ENCODE results near the gene GNAL. TPM values are rescaled to one million over a fixed set of nuclear protein-coding genes. Genes with fewer than 3 reads are reported as not detected.
"Not testable (repeated sequence)": the region's sequence is repeated elsewhere in the genome, so short reads cannot be mapped to it uniquely, and the experiment has no call there.

GNAL gene
- total RNA-seq, 2 donors from 2014 or later: 16.9 to 27.9 TPM

GRCh38 chr18:11667578-11667977 is 21.5 kb upstream of the GNAL start:
- intact Hi-C loops (cut with DNase I): no loop called here
- DNase-seq (ENCODE audit: low spot score): no peak

DNA sequence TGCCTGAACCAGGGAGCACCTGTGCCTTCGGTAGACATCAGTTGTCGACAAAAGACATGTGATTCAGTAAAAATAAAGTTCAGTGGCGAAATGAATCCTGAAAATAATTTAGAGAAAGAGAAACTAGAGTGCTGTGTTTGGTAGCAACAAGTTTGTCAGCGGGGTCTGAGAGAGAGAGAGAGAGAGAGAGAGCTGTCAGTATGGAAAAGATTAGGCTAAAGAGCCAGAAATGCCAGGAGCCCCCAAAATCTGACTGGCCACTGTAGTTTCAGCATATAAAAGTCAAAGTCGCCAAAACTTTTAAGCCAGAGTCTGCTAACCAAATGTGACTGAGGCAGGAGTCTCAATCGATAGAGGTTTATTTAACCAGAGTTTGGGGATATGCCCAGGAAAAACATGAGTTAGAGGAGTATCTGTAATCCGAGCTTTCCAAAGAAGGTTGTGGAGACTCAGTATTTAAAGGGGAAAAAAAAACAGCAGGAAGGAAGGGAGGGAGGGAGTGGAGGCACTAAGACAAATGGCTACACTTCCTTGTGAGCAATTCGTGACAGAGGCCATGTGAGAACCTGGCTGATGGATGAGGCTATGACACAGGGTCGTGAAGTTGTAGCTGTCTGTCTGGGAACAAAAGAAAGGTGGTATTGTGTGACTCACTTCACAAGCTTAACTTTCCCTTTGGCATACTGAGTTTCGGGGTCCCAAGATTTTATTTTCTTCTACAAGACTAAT is 20.5 kb upstream of the GNAL start:
- intact Hi-C loops (cut with DNase I): no loop called here
- no peak for DNase-seq (ENCODE audit: low spot score)

- DNase-seq (ENCODE audit: low spot score): no peak
- intact Hi-C loops (cut with DNase I): no loop called here
These were observed 19.7 kb upstream of the GNAL start for GRCh38 chr18:11669271-11669947.

DNA sequence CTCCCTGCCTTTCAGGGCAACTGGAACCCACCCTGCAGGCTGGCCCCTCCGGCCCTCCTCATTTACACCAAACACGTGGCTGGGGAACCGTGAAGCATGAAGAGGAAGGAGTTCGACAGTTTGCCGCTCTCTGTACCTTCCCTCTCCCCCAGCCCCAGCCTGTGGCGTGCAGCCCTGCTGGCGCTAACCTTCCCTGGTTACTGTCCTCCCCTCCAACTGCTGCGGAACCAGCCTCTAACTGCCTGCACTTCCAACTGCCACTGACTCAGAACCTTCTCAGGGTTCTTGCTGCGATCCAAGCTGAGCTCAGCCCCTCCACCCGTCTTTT is 19.2 kb upstream of the GNAL start:
- intact Hi-C loops (cut with DNase I): no loop called here
- DNase-seq (ENCODE audit: low spot score): no peak

GRCh38 chr18:11671156-11671555 is 17.9 kb upstream of the GNAL start:
- intact Hi-C loops (cut with DNase I): no loop called here
- no peak for DNase-seq (ENCODE audit: low spot score)

GRCh38 chr18:11672198-11672597 is 16.9 kb upstream of the GNAL start:
- intact Hi-C loops (cut with DNase I): no loop called here
- no peak for DNase-seq (ENCODE audit: low spot score)

DNA sequence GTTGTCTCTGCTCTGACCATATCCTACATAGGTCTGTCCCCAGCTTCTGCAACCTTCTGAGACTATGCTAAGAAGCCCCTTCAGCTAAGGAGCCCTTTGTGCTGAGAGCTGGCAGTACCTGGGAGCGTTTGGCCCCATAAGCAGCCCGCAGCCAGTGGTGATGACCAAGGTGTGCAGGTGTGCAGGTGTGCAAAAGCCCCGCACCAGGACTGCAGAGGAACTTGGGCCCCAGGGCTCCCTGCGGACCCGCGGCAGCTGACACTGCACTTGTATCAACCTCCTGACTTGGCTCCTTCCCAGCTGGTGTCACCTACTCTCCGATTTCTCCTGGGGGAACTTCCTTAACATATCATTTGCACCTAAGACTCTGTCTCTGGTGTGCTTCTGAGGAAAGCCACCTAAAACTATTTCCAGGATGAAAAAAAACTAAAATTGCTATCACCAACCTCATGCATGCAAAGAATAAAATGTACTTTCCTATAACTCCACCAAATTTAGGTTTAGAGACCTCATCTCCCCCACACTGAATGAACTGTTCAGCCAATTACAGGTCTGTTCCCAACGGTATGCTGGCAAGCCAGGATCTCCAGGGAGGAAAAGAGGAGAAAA is 16.1 kb upstream of the GNAL start:
- no peak for DNase-seq (ENCODE audit: low spot score)

GRCh38 chr18:11673560-11673959 is 15.5 kb upstream of the GNAL start:
- DNase-seq (ENCODE audit: low spot score): no peak
- intact Hi-C loops (cut with DNase I): no loop called here

More for the DNA sequence above, 16.1 kb upstream of the GNAL start:
- intact Hi-C loops (cut with DNase I): no loop called here

DNA sequence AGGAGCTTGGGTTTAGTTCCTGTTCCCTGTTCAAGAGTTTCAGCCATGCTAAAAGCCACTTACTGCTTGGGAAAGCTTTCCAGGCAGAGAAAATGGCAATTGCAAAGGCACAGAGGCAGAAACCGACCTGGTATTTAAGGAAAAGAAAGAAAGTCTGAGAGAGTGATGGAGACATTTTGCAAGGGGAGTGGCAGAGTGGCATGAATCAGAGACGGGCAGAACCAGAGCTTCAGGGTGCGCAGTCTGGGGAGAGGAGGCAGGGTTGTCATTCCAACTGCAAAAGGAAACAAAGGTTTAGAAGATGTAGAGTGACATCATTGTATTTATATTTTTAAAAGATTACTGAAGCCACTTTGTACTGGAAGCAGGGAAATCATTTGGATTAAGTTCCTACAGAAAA is 14.9 kb upstream of the GNAL start:
- no peak for DNase-seq (ENCODE audit: low spot score)
- intact Hi-C loops (cut with DNase I): no loop called here

- intact Hi-C loops (cut with DNase I): no loop called here
- DNase-seq (ENCODE audit: low spot score): no peak
These were observed 12.7 kb upstream of the GNAL start for GRCh38 chr18:11676386-11676785.

GRCh38 chr18:11676867-11677266 is 12.2 kb upstream of the GNAL start:
- intact Hi-C loops (cut with DNase I): no loop called here
- no peak for DNase-seq (ENCODE audit: low spot score)

DNA sequence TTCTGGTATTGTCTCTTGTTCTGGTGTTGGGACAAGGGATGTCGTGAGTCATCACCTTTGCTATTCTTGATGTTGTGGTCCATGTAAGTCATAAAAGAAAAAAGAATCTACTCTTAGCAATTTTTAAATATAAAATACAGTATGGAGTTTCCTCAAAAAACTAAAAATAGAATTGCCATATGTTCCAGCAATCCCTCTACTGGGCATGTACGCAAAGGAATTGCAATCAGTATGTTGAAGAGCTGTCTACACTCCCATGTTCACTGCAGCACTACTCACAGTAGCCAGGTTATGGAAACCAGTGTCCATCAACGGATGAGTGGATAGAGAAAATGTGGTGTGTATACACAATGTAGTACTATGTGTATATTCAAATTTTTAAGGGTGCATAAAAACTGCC is 10.9 kb upstream of the GNAL start:
- intact Hi-C loops (cut with DNase I): no loop called here
- no peak for DNase-seq (ENCODE audit: low spot score)

GRCh38 chr18:11689669-11690565 is 853 bp downstream of the GNAL start:
- intact Hi-C loops (cut with DNase I): no loop called here
- DNase-seq (ENCODE audit: low spot score): no peak

GRCh38 chr18:11690660-11691059 is 1.6 kb downstream of the GNAL start:
- DNase-seq (ENCODE audit: low spot score); intact Hi-C loops (cut with DNase I): not testable (repeated sequence)

DNA sequence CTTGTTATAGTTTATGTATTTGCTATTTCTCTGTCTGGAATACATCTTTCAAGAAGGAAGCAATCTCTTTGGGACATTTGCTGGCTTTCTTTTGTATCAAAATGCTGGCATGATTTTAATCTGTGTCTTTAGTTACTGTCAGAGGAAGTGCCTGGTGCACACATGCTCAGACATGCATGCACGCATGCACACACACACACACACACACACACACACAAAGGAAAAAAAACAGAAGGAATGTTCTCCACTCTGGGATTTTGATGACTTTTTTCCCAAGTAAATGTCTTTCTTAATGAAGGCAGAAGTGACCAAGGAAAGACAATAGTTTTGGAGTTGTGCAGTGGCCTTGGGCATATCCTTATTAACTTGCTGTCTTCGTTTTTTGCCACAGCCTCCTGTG is 6.7 kb downstream of the GNAL start:
- intact Hi-C loops (cut with DNase I): no loop called here
- no peak for DNase-seq (ENCODE audit: low spot score)

DNA sequence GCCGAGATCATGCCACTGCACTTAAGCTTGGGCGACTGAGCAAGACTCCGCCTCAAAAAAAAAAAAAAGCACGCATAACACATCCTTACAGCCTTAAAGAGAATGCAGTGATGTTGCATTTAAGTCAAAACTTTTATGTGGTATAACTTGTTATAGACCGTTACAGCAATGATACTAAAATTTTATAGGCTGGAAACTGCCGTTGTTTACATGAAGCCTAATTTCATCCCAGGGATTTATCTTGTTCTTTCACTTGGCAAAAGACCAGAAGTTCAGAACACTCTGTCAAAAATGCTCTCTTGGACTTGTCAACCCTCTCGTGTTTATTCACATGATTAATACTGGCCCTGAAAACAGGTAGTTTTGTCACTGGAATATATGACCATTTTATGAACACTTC is 7.4 kb downstream of the GNAL start:
- intact Hi-C loops (cut with DNase I): no loop called here
- no peak for DNase-seq (ENCODE audit: low spot score)

GRCh38 chr18:11700876-11701275 is 11.8 kb downstream of the GNAL start:
- DNase-seq (ENCODE audit: low spot score): no peak
- intact Hi-C loops (cut with DNase I): no loop called here

DNA sequence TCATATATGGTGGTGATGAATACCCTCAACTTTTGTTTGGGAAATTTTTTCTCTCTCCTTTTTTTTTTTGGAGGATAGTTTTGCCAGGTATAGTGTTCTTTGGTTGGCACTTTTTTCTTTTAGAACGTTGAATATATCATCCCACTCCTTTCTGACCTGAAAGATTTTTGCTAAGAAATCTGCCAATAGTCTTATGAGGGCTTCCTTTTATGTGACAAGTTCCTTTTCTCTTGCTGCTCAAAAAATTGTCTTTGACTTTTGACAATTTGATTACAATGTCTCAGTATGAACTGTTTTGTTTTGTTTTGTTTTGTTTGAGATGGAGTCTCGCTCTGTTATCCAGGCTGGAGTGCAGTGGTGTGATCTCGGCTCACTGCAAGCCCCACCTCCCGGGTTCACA is 21.5 kb downstream of the GNAL start:
- no peak for DNase-seq (ENCODE audit: low spot score)
- intact Hi-C loops (cut with DNase I): no loop called here

- DNase-seq (ENCODE audit: low spot score): no peak
- intact Hi-C loops (cut with DNase I): no loop called here
These were observed 24.7 kb downstream of the GNAL start for GRCh38 chr18:11713756-11714155.

Measured in posterior vena cava (tissue), 2 donors.